ENCODE results near the gene PLPP3. TPM values are rescaled to one million over a fixed set of nuclear protein-coding genes. Genes with fewer than 3 reads are reported as not detected.

The PLPP3 gene
- polyA plus RNA-seq, 1 of the 3 experiments (the other 2 are of a cell fraction) = 32.2 TPM

DNA sequence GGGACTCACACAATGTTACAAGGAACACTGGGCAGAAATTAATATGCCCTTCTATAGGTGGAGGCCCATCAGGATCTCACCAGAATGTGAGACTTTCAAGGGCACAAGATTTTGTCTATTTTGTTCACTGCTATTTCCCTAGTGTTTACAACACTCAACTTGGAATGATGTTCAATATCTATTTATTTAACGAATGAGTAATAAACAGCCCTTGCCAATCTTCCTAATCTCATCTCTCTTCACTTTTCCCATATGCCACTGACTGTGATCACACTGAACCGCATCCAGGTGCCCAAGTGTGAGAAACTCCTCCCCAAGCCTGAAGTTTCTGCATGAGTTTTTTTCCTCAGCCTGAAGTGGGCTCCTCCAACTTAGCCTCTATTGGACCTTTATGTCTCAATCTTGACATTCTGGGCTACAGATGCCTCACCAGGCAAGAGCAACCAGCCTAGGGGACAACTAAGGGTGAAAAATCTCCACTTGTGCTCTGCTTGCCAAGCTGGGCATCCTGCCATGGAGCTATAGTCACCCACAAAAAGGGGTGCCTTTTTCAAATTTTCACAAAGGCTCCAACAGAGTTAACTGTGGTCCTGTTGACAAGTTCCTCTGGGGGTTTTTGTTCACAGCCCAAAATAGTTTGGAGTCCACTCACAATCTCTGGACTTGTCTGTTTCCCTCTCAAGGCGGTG, 105.6 kb downstream of the PLPP3 start:
- no peak for DNase-seq
- WGBS (ENCODE audit: low lambda C conversion rate) = 84% methylated on average over 3 of the region's 3 CpGs

DNA sequence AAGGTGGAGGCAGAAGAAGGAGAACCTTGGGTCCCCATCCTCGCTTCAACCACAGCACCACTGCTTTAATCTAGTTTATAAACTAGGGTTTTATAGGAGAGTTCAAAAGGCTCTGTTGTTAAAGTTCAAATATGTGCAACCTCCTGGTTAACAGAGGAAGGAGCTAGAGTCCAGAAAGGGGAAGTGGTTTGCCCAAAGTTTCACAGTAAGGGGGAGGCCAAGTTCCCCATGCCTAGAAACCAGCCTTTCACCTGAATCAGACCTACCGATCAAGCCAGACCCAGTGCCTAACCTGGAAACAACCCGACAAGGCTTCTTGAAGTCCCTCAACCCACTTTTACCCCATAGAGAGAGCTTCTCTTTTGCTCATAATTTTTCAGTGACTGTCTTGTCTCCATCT, 106.5 kb downstream of the PLPP3 start:
- H3K36me3 ChIP-seq (replicated peaks in 1 of 2; ENCODE audit: control insufficient read depth in 1 of 2, insufficient read depth in 2 of 2, low read length in 1 of 2) = no peaks in the 10 kb centered on the region
- no peaks in the 10 kb centered on the region for H3K79me2 ChIP-seq (ENCODE audit: insufficient read depth)
- WGBS (ENCODE audit: low lambda C conversion rate) = 90% methylated on average over 3 of the region's 3 CpGs
- no peaks in the 10 kb centered on the region for H3K27me3 ChIP-seq (ENCODE audit: insufficient read depth)
- H3F3A ChIP-seq (replicated peaks; ENCODE audit: insufficient read depth) = no peaks in the 10 kb centered on the region
- no peak overlapping the region for H3K9ac ChIP-seq
- no peak for DNase-seq
- H2AFZ ChIP-seq (ENCODE audit: low read depth) = no peak overlapping the region
- H3K4me3 ChIP-seq (ENCODE audit: low read depth in 2 of 2, low read length in 1 of 2) = no peak overlapping the region
- H3K4me2 ChIP-seq = no peak overlapping the region
- H3K27ac ChIP-seq (ENCODE audit: low read depth in 2 of 2, low read length in 1 of 2) = no peak overlapping the region
- H3K9me2 ChIP-seq = no peaks in the 10 kb centered on the region
- H4K20me1 ChIP-seq (ENCODE audit: insufficient read depth) = no peaks in the 10 kb centered on the region
- ChIA-PET POLR2A (no interaction called here), CTCF (no interaction called here)
- no peaks in the 10 kb centered on the region for H3K4me1 ChIP-seq (ENCODE audit: control insufficient read depth in 1 of 2, insufficient read depth in 2 of 2, low read depth in 1 of 2, low read length in 1 of 2)
- no peaks in the 10 kb centered on the region for H3K9me3 ChIP-seq
- TF ChIP-seq EP300 (IDR thresholded peaks at IDR 0.05; ENCODE audit: borderline replicate concordance in 1 of 2, low read depth in 1 of 2, low read length in 1 of 2) (no peak), SIN3A (IDR thresholded peaks at IDR 0.05; ENCODE audit: borderline replicate concordance, low read depth, low read length) (no peak), ELF1 (IDR thresholded peaks at IDR 0.05) (no peak), FOXJ3 (CRISPR knock-in tag; IDR thresholded peaks at IDR 0.05) (no peak), TCF12 (IDR thresholded peaks at IDR 0.05) (no peak), CHD2 (IDR thresholded peaks at IDR 0.05; ENCODE audit: low read length, partially characterized antibody) (no peak), NRF1 (IDR thresholded peaks at IDR 0.05; ENCODE audit: low read depth, low read length) (no peak), EZH2phosphoT487 (IDR thresholded peaks at IDR 0.05; ENCODE audit: borderline replicate concordance, low read depth) (no peak), GABPA (IDR thresholded peaks at IDR 0.05; ENCODE audit: low read depth) (no peak), FOSL2 (IDR thresholded peaks at IDR 0.05; ENCODE audit: borderline replicate concordance, low read depth) (no peak), FOXM1 (IDR thresholded peaks at IDR 0.05; ENCODE audit: low read depth) (no peak), NFIC (IDR thresholded peaks at IDR 0.05; ENCODE audit: borderline replicate concordance) (no peak)
- TF ChIP-seq, protein P1, sequence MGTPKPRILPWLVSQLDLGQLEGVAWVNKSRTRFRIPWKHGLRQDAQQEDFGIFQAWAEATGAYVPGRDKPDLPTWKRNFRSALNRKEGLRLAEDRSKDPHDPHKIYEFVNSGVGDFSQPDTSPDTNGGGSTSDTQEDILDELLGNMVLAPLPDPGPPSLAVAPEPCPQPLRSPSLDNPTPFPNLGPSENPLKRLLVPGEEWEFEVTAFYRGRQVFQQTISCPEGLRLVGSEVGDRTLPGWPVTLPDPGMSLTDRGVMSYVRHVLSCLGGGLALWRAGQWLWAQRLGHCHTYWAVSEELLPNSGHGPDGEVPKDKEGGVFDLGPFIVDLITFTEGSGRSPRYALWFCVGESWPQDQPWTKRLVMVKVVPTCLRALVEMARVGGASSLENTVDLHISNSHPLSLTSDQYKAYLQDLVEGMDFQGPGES (IDR thresholded peaks at IDR 0.05; ENCODE audit: low read depth, low read length) = no peak

More for the DNA sequence above, 105.6 kb downstream of the PLPP3 start:
- CTCF ChIA-PET = interaction anchor here (1.3 kb wide), 1 partner anchor 14 kb away, joined by 3 read pairs; no protein-coding TSS in a partner anchor
- POLR2A ChIA-PET = no interaction called here
- no peaks in the 10 kb centered on the region for H3K79me2 ChIP-seq (ENCODE audit: insufficient read depth)
- no peak overlapping the region for H2AFZ ChIP-seq (ENCODE audit: low read depth)
- no peaks in the 10 kb centered on the region for H3K9me3 ChIP-seq
- H3K4me3 ChIP-seq (ENCODE audit: low read depth in 2 of 2, low read length in 1 of 2) = no peak overlapping the region
- H3F3A ChIP-seq (replicated peaks; ENCODE audit: insufficient read depth) = no peaks in the 10 kb centered on the region
- H3K9ac ChIP-seq = no peak overlapping the region
- no peaks in the 10 kb centered on the region for H4K20me1 ChIP-seq (ENCODE audit: insufficient read depth)
- H3K27me3 ChIP-seq (ENCODE audit: insufficient read depth) = no peaks in the 10 kb centered on the region
- no peak overlapping the region for H3K27ac ChIP-seq (ENCODE audit: low read depth in 2 of 2, low read length in 1 of 2)
- H3K4me2 ChIP-seq = no peak overlapping the region
- TF ChIP-seq, protein P1 (IDR thresholded peaks at IDR 0.05; ENCODE audit: low read depth, low read length) = no peak
- TF ChIP-seq FOXM1 (IDR thresholded peaks at IDR 0.05; ENCODE audit: low read depth) = no peak
- no peak for TF ChIP-seq FOSL2 (IDR thresholded peaks at IDR 0.05; ENCODE audit: borderline replicate concordance, low read depth)
- TF ChIP-seq, protein P2, sequence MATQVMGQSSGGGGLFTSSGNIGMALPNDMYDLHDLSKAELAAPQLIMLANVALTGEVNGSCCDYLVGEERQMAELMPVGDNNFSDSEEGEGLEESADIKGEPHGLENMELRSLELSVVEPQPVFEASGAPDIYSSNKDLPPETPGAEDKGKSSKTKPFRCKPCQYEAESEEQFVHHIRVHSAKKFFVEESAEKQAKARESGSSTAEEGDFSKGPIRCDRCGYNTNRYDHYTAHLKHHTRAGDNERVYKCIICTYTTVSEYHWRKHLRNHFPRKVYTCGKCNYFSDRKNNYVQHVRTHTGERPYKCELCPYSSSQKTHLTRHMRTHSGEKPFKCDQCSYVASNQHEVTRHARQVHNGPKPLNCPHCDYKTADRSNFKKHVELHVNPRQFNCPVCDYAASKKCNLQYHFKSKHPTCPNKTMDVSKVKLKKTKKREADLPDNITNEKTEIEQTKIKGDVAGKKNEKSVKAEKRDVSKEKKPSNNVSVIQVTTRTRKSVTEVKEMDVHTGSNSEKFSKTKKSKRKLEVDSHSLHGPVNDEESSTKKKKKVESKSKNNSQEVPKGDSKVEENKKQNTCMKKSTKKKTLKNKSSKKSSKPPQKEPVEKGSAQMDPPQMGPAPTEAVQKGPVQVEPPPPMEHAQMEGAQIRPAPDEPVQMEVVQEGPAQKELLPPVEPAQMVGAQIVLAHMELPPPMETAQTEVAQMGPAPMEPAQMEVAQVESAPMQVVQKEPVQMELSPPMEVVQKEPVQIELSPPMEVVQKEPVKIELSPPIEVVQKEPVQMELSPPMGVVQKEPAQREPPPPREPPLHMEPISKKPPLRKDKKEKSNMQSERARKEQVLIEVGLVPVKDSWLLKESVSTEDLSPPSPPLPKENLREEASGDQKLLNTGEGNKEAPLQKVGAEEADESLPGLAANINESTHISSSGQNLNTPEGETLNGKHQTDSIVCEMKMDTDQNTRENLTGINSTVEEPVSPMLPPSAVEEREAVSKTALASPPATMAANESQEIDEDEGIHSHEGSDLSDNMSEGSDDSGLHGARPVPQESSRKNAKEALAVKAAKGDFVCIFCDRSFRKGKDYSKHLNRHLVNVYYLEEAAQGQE (IDR thresholded peaks at IDR 0.05; ENCODE audit: low read depth, low read length) = no peak
- no peak for TF ChIP-seq TAF1 (IDR thresholded peaks at IDR 0.05; ENCODE audit: borderline replicate concordance, low read depth, low read length)
- no peak for TF ChIP-seq POLR2AphosphoS5 (IDR thresholded peaks at IDR 0.05; ENCODE audit: low read depth, low read length)
- no peak for TF ChIP-seq RXRA (IDR thresholded peaks at IDR 0.05; ENCODE audit: borderline replicate concordance, low read depth)
- TF ChIP-seq NFIC (IDR thresholded peaks at IDR 0.05; ENCODE audit: borderline replicate concordance) = no peak
- TF ChIP-seq TEAD4 (IDR thresholded peaks at IDR 0.05; ENCODE audit: borderline replicate concordance, insufficient read depth) = no peak
- no peak for TF ChIP-seq MXI1 (IDR thresholded peaks at IDR 0.05; ENCODE audit: low read depth, low read length)
- TF ChIP-seq, protein P3, sequence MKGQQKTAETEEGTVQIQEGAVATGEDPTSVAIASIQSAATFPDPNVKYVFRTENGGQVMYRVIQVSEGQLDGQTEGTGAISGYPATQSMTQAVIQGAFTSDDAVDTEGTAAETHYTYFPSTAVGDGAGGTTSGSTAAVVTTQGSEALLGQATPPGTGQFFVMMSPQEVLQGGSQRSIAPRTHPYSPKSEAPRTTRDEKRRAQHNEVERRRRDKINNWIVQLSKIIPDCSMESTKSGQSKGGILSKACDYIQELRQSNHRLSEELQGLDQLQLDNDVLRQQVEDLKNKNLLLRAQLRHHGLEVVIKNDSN (IDR thresholded peaks at IDR 0.05; ENCODE audit: borderline replicate concordance, low read depth) = no peak
- H3K9me2 ChIP-seq = no peaks in the 10 kb centered on the region
- no peaks in the 10 kb centered on the region for H3K36me3 ChIP-seq (replicated peaks in 1 of 2; ENCODE audit: control insufficient read depth in 1 of 2, insufficient read depth in 2 of 2, low read length in 1 of 2)
- H3K4me1 ChIP-seq (ENCODE audit: control insufficient read depth in 1 of 2, insufficient read depth in 2 of 2, low read depth in 1 of 2, low read length in 1 of 2) = no peaks in the 10 kb centered on the region

Data from SK-N-SH (cell line).